ENCODE data around the gene DDX53.

DDX53 gene

GRCh38 chrX:22999696-23000223 is at the start of gene DDX53:
TSS of gene DDX53 (plus strand) at chrX:22999960. CDS start at chrX:23000058, 98 bp downstream.
- DNase-seq (ENCODE audit: low read depth): no peak

- DNase-seq (ENCODE audit: low read depth): no peak
These were observed 49.2 kb upstream of the DDX53 start for GRCh38 chrX:22950269-22951266.

- DNase-seq (ENCODE audit: low read depth): no peak
These were observed 47.8 kb upstream of the DDX53 start for GRCh38 chrX:22952010-22952409.

GRCh38 chrX:22958250-22958649 is 41.5 kb upstream of the DDX53 start:
- DNase-seq (ENCODE audit: low read depth): no peak

- no peak for DNase-seq (ENCODE audit: low read depth)
These were observed 40.4 kb upstream of the DDX53 start for GRCh38 chrX:22959204-22959920.

GRCh38 chrX:22963196-22963595 is 36.6 kb upstream of the DDX53 start:
- no peak for DNase-seq (ENCODE audit: low read depth)

GRCh38 chrX:22968494-22968893 is 31.3 kb upstream of the DDX53 start:
- no peak for DNase-seq (ENCODE audit: low read depth)

GRCh38 chrX:22969411-22969810 is 30.3 kb upstream of the DDX53 start:
- DNase-seq (ENCODE audit: low read depth): no peak

- DNase-seq (ENCODE audit: low read depth): no peak
These were observed 28.9 kb upstream of the DDX53 start for GRCh38 chrX:22970861-22971260.

GRCh38 chrX:22974616-22975015 is 25.1 kb upstream of the DDX53 start:
- no peak for DNase-seq (ENCODE audit: low read depth)

- DNase-seq (ENCODE audit: low read depth): no peak
These were observed 24.0 kb upstream of the DDX53 start for GRCh38 chrX:22975786-22976185.

GRCh38 chrX:22985958-22986357 is 13.8 kb upstream of the DDX53 start:
- DNase-seq (ENCODE audit: low read depth): no peak

- no peak for DNase-seq (ENCODE audit: low read depth)
These were observed 12.3 kb upstream of the DDX53 start for GRCh38 chrX:22987452-22987851.

- no peak for DNase-seq (ENCODE audit: low read depth)
These were observed 3.4 kb downstream of the DDX53 start for GRCh38 chrX:23003116-23003515.

GRCh38 chrX:23008431-23009099 is 8.8 kb downstream of the DDX53 start:
- no peak for DNase-seq (ENCODE audit: low read depth)

- DNase-seq (ENCODE audit: low read depth): no peak
These were observed 12.4 kb downstream of the DDX53 start for GRCh38 chrX:23012162-23012561.

- no peak for DNase-seq (ENCODE audit: low read depth)
These were observed 12.9 kb downstream of the DDX53 start for GRCh38 chrX:23012636-23013035.

GRCh38 chrX:23013366-23013765 is 13.6 kb downstream of the DDX53 start:
- no peak for DNase-seq (ENCODE audit: low read depth)

GRCh38 chrX:23031600-23031999 is 31.8 kb downstream of the DDX53 start:
- no peak for DNase-seq (ENCODE audit: low read depth)

- DNase-seq (ENCODE audit: low read depth): no peak
These were observed 35.7 kb downstream of the DDX53 start for GRCh38 chrX:23035493-23035892.

GRCh38 chrX:23046443-23046842 is 46.7 kb downstream of the DDX53 start:
- no peak for DNase-seq (ENCODE audit: low read depth)
